ENCODE results near the gene NT5M.

- TF ChIP-seq POLR2AphosphoS5 (IDR thresholded peaks at IDR 0.05) (no peak), POLR2A (IDR thresholded peaks at IDR 0.05) (no peak), CTCF (IDR thresholded peaks at IDR 0.05) (no peak)
These were observed 48.3 kb downstream of the NT5M start for GRCh38 chr17:17351356-17351891.
